GM12875 (cell line): ENCODE measurements around the gene RNF114.

Experiments
- H3K4me3 ChIP-seq: one replicate; pipeline ENCODE4 v1.5.1; 2011; ENCODE audit warnings: low read depth, low read length, control low read depth
- CTCF ChIP-seq: IDR thresholded peaks from 2 replicates; pipeline ENCODE4 v1.5.1; 2011; ENCODE audit warnings: low read depth, mild to moderate bottlenecking, control low read depth, inconsistent platforms, low read length, moderate library complexity, borderline replicate concordance; ENCODE audit not compliant: insufficient read depth

The RNF114 gene

GRCh38 chr20:49906101-49906604, 30.0 kb upstream of the RNF114 start:
- no peak for TF ChIP-seq CTCF

GRCh38 chr20:49906615-49907154, 29.5 kb upstream of the RNF114 start:
- H3K4me3 ChIP-seq, result no peak overlapping the region
- TF ChIP-seq CTCF, result no peak

More at GRCh38 chr20:49906101-49906604, 30.0 kb upstream of the RNF114 start:
- no peak overlapping the region for H3K4me3 ChIP-seq

GRCh38 chr20:49907405-49908257, 28.6 kb upstream of the RNF114 start:
- no peak for TF ChIP-seq CTCF
- no peak overlapping the region for H3K4me3 ChIP-seq

- no peak for TF ChIP-seq CTCF
- H3K4me3 ChIP-seq, result no peak overlapping the region
Measured at GRCh38 chr20:49908258-49908565, 28.0 kb upstream of the RNF114 start.

GRCh38 chr20:49909499-49910339, 26.5 kb upstream of the RNF114 start:
- no peak overlapping the region for H3K4me3 ChIP-seq
- TF ChIP-seq CTCF, result no peak

- no peak for TF ChIP-seq CTCF
- H3K4me3 ChIP-seq, result no peak overlapping the region
Measured at GRCh38 chr20:49910340-49910706, 25.9 kb upstream of the RNF114 start.
